Measurements from ENCODE around the gene UROC1. TPM values are rescaled to one million over a fixed set of nuclear protein-coding genes. Genes with fewer than 3 reads are reported as not detected.

UROC1 gene
- total RNA-seq, 1 experiment from 2014 or later, result not detected

DNA sequence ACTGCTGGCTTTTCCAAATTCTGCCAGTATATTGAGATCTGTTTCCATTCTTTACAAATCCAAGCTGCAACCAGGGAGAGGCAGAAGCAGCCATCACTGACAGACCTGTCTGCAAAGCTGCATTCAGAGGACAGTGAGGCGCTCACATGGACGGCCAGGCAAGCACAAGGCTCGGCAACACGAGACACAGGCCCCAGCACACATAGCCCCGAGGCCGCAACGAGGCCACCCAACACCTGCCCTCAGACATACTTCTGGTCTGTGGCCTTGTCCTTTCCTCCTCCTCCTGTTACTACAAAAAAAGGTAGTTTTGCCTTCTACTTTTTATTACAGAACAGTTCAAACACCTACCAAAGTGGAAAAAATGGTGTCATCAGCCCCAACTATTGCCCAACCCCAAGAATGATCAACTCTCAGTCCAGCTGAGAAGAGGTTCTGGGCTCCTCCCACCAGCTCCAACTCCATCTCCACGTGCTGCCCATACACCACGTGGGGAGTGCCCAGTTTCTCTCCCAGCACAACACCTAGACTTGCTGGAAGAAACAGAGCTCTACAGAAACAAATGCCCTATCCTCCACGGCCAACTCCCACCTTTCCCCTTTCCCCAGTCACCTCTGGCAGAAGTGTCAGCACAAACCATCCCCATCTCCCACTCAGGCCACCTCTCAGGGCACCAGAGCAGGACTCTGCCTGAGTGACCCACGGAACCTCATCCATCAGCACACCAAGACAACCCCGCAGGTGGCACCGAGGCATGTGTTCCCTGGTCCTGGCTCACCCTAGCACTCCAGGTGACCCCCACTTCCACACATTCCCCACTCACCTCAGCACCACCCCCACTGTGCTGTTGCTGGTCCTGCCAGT, 49.3 kb downstream of the UROC1 start:
- no peak for DNase-seq
- Histone ChIP-seq H3K9me3 (no peaks in the 10 kb centered on the region), H3K4me3 (no peak overlapping the region), H3K27me3 (no peaks in the 10 kb centered on the region), H3K36me3 (peaks cover 98% of the 10 kb centered on the region)

DNA sequence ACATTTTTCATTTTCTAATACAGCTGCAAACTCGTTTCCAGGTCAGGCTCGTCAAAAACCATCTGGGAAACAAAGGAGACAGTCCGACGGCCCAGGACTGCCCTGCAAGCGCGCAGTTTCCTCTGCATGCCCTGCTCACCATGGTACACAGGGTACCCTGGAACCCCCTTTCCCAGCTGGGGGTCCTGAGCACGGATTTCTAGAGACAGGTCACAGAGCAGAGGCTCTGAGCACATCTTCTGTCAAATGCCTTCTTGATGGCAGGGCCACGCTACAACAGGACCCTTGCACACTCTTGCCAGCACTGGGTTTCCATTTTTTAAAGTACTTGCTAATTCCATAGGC, 50.0 kb downstream of the UROC1 start:
- DNase-seq, result no peak
- Histone ChIP-seq H3K4me3 (no peak overlapping the region), H3K36me3 (peaks cover 99% of the 10 kb centered on the region), H3K9me3 (no peaks in the 10 kb centered on the region), H3K27me3 (no peaks in the 10 kb centered on the region)

GRCh38 chr3:126466886-126467610, 50.5 kb downstream of the UROC1 start:
- H3K36me3 ChIP-seq, result peaks cover 99% of the 10 kb centered on the region

DNA sequence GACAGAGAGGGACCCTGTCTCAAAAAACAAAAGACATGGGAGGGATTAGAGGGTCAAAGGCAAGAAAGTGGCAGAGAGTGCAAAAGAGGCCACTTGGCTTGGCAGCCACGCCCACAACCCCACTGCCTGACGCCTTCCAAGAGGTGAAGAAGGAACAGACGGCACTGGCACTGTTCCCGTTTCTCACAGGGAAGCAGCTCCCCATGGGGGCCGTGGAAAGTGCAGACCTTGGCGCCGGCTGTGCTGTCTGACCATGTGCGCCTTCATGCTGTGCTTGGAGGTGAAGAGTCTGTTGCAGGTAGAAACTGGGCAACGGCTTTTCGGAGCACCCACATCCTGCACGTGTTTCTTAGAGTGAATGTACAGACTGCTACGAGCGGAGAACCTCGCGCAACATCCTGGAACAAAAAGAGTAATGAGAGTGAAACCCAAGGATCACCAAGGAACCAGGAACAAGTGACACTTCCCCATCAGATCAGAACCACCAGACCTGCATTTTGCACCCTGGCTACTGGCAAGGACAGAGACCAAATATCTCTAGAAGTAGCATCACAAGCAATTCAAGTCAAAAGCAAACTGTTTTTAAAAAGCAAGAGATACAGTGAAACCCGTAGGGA, 51.5 kb downstream of the UROC1 start:
- Histone ChIP-seq H3K9me3 (no peaks in the 10 kb centered on the region), H3K36me3 (peaks cover 99% of the 10 kb centered on the region), H3K4me3 (no peak overlapping the region), H3K27me3 (no peaks in the 10 kb centered on the region)
- DNase-seq, result no peak

More at GRCh38 chr3:126466886-126467610, 50.5 kb downstream of the UROC1 start:
- H3K27me3 ChIP-seq, result no peaks in the 10 kb centered on the region
- no peaks in the 10 kb centered on the region for H3K9me3 ChIP-seq
- no peak overlapping the region for H3K4me3 ChIP-seq
- DNase-seq, result no peak

DNA sequence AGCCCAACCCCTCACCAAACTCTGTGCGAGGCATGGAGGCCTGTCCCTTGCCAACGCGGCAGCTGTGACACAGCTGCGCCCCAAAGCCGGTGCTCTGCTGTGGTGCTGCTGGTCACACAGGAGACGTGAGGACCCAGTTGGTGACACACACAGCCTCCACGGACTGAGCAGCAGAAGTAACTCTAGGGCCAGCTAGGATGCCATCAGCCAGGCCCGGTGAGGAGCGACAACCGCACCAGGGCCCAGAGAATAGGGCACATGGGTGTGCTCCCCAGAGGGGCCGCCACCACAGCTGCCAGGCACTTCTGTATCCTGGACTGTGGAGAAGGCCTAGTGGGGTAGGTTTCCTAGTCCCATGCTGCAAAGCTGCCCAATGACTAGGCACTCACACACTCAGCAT, 52.6 kb downstream of the UROC1 start:
- DNase-seq, result no peak
- H3K9me3 ChIP-seq, result no peaks in the 10 kb centered on the region
- H3K27me3 ChIP-seq, result no peaks in the 10 kb centered on the region
- peaks cover 97% of the 10 kb centered on the region for H3K36me3 ChIP-seq
- no peak overlapping the region for H3K4me3 ChIP-seq

- Histone ChIP-seq H3K36me3 (peaks cover 97% of the 10 kb centered on the region), H3K27me3 (no peaks in the 10 kb centered on the region), H3K4me3 (no peak overlapping the region), H3K9me3 (no peaks in the 10 kb centered on the region)
- DNase-seq, result no peak
Observed at GRCh38 chr3:126464494-126464893, 53.1 kb downstream of the UROC1 start.

DNA sequence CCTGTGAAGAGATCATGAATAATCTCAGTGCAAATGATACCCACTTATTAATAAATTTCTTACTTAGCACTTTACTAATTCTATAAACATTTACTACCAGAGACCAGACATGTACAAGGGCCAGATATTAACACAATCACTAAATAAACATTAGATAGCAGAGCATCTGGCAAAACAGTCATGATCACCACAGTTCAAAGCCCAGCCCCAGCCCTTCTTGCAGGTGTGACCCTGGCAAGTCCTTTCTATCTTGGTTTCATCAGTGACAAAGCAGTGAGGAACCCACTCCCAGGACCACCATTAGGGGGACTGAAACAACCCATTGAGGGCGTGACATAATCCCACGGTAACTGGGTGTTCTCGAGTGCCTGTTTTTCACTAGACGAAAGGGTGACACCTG, 53.5 kb downstream of the UROC1 start:
- H3K36me3 ChIP-seq, result peaks cover 97% of the 10 kb centered on the region
- no peak for DNase-seq
- H3K27me3 ChIP-seq, result no peaks in the 10 kb centered on the region
- H3K4me3 ChIP-seq, result no peak overlapping the region
- no peaks in the 10 kb centered on the region for H3K9me3 ChIP-seq

- Histone ChIP-seq H3K27me3 (no peaks in the 10 kb centered on the region), H3K36me3 (peaks cover 97% of the 10 kb centered on the region)
- DNase-seq, result no peak
Observed at GRCh38 chr3:126463521-126463920, 54.1 kb downstream of the UROC1 start.

DNA sequence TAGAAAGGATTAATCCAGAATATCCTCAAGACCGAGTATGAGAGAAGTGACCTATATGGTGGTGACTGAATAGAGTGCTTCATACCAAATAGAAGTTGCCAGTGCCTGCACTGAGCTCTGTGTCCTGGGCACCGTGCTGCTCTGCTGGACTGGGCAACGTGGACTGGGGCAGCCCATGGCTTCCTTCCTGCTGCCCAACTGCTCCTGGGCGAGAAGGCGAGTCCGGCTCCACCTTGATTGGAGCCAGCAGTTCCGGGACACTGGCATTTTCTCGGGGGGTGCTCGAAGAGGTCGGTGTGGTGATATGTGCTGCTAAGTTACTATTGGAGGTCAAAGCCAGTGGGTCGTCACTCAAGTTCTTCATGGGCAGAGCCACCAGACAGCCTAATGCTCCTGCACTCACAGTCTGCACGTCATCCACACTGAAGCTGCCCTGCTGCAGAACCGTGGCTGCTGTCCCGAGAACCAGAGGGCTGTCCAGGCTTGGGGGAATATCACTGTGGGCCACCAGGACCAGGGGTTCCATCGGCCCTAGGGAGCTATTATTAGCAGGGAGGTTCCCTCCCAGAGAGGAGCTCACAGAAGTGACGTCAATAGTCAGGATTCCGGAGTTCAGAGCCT, 56.0 kb downstream of the UROC1 start:
- Histone ChIP-seq H3K4me3 (no peak overlapping the region), H3K9me3 (no peaks in the 10 kb centered on the region), H3K36me3 (peaks cover 95% of the 10 kb centered on the region), H3K27me3 (no peaks in the 10 kb centered on the region)
- DNase-seq, result no peak

More at GRCh38 chr3:126463521-126463920, 54.1 kb downstream of the UROC1 start:
- H3K9me3 ChIP-seq, result no peaks in the 10 kb centered on the region
- H3K4me3 ChIP-seq, result no peak overlapping the region

- DNase-seq, result no peak
- Histone ChIP-seq H3K27me3 (no peaks in the 10 kb centered on the region), H3K9me3 (no peaks in the 10 kb centered on the region), H3K36me3 (peaks cover 91% of the 10 kb centered on the region), H3K4me3 (no peak overlapping the region)
Observed at GRCh38 chr3:126460381-126460780, 57.2 kb downstream of the UROC1 start.

GRCh38 chr3:126459763-126460127, 57.8 kb downstream of the UROC1 start:
- Histone ChIP-seq H3K36me3 (peaks cover 91% of the 10 kb centered on the region), H3K9me3 (no peaks in the 10 kb centered on the region)

DNA sequence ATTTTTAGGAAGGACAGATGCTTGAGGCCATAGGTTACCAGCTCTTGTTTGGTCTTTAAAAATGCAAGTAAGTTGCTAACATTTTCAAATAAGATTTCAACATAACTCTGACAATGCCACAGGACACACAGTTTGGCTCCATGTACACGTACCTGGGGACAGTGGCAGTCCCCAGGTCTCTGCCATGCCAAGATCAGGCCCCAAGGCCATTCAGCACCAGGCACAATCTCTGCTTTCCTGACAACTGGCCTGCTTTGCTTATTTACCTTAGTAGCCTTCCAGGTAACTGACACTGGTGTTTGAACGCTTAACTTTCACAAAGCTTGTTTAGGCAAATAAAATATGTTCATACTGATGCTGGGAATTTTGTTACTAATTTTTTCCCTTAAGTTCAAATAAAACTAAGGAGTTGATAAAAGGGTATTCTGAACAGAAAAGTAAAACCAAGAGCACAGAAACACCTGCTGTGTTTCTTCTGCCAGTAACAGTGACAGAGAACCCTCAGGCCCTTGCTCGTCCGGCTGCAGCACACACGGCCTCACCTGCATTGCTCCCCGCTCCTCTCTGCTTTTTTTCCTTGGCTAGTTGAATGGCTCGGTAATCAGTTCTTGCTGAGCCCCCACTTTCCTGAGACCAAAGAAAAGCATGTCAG, 58.3 kb downstream of the UROC1 start:
- Histone ChIP-seq H3K4me3 (no peak overlapping the region), H3K9me3 (no peaks in the 10 kb centered on the region), H3K27me3 (no peaks in the 10 kb centered on the region), H3K36me3 (peaks cover 91% of the 10 kb centered on the region)
- no peak for DNase-seq

More at GRCh38 chr3:126459763-126460127, 57.8 kb downstream of the UROC1 start:
- no peak for DNase-seq
- H3K27me3 ChIP-seq, result no peaks in the 10 kb centered on the region
- no peak overlapping the region for H3K4me3 ChIP-seq

DNA sequence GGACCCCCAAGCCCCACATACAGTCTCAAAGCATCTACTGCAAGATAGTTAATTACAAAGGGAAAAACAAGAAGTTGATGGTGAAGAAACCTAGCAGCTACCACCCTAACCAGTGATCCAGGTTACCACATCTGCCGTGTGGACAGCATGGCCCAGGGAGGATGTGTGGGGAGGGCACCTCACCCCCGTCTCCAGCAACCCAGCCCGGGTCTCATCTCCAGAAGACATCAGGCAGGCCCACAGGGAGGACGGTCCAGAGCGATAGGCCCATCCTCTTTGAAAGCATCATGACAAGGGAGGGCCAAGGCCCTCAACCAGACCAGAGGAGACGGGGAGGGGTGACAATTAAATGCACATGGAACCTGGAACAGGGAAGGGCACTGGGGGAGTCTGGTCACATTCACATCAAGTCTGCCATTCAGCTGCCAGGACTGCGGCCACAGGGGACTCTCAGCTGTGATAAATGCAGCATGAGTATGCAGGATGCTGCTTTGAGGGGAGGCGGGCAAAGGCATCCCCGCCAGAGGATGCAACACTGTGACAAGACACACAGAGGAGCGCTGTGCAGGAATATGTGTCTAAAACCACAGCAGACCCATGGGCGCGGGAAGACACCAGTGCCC, 60.7 kb downstream of the UROC1 start:
- Histone ChIP-seq H3K36me3 (peaks cover 83% of the 10 kb centered on the region), H3K9me3 (no peaks in the 10 kb centered on the region)
- no peak for DNase-seq

GRCh38 chr3:126456211-126456610, 61.4 kb downstream of the UROC1 start:
- no peak overlapping the region for H3K4me3 ChIP-seq
- H3K27me3 ChIP-seq, result no peaks in the 10 kb centered on the region
- no peaks in the 10 kb centered on the region for H3K9me3 ChIP-seq
- H3K36me3 ChIP-seq, result peaks cover 82% of the 10 kb centered on the region
- DNase-seq, result no peak

More for the DNA sequence above, 60.7 kb downstream of the UROC1 start:
- no peak overlapping the region for H3K4me3 ChIP-seq
- no peaks in the 10 kb centered on the region for H3K27me3 ChIP-seq

GRCh38 chr3:126454437-126455198, 63.0 kb downstream of the UROC1 start:
- Histone ChIP-seq H3K4me3 (no peak overlapping the region), H3K9me3 (no peaks in the 10 kb centered on the region), H3K36me3 (peaks cover 78% of the 10 kb centered on the region), H3K27me3 (no peaks in the 10 kb centered on the region)
- no peak for DNase-seq

All from MG63 (cell line).